ENCODE data around the gene SAP30BP. TPM values are rescaled to one million over a fixed set of nuclear protein-coding genes. Genes with fewer than 3 reads are reported as not detected.

The SAP30BP gene
- total and polyA plus RNA-seq, 2 of the 8 experiments (the other 6 are each of a cell fraction or from before 2014, with no cell fraction given) = 63.3 to 79.9 TPM

DNA sequence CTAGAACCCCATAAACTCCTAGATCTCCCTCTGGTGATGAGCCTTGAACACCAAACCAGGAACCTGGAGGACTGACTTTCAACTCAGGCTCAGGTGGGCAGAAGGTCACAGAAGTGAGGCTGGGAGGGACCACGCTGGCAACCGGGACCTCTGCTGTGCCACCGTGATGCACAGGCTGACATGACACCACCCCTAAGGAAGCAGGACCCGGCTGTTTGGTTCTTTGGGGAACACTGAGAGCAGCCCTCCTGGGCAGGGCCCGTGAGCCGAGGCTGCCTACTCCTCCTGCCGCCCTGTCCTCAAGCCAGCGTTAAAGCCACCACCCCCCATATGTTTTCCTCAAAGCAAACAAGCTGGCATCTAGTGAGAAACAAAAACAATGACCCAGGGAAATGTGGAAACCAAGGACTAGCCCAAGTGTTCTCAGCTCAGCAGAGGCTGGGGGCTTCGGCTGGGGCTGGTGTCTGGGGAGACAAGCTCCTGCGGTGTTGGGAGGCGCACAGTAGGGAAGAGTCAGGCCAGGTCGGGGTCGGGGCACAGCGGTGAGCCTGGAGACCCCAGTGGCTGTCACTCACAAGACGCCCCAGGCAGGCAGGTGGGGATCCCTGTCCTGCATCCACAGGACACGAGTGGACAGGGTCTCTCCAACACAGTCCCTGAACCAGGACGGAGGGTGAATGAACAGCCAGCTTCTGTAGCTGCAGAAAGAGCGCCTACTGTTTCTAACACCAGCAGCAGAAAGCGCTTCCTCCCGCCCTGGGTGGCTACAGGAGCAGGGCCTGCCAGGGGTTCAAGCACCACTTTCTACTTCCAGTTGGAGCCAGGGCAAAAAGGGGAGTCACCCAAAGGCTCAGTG lies 32.2 kb upstream of the SAP30BP start:
- Histone ChIP-seq H3K4ac (replicated peaks; ENCODE audit: insufficient read length, low read depth, low read length) (no peak overlapping the region), H3K23me2 (ENCODE audit: low read depth, low read length) (no peaks in the 10 kb centered on the region), H3K4me3 (ENCODE audit: extremely low read depth in 1 of 4, insufficient read depth in 2 of 4, low read depth in 3 of 4, low read length in 4 of 4) (no peak overlapping the region), H4K20me1 (replicated peaks in 1 of 2; ENCODE audit: control insufficient read depth in 1 of 2, insufficient read depth in 2 of 2, low read length in 2 of 2) (peaks cover 5 to 20% of the 10 kb centered on the region in 2 experiments), H3K27me3 (replicated peaks in 1 of 4; ENCODE audit: control insufficient read depth in 3 of 4, extremely low read depth in 1 of 4, insufficient read depth in 3 of 4, low read length in 3 of 4) (no peaks in the 10 kb centered on the region), H4K5ac (ENCODE audit: insufficient read length, low read depth, low read length) (no peak overlapping the region), H3K18ac (ENCODE audit: extremely low read depth, low read length) (no peak overlapping the region), H4K91ac (replicated peaks; ENCODE audit: insufficient read length, low read length) (no peak overlapping the region), H3K14ac (ENCODE audit: insufficient read length) (no peak overlapping the region), H2AFZ (ENCODE audit: low read length) (no peak overlapping the region), H3K79me2 (ENCODE audit: control insufficient read depth in 1 of 2, insufficient read depth in 2 of 2, low read length in 2 of 2) (no peaks in the 10 kb centered on the region), H3K4me1 (replicated peaks in 1 of 4; ENCODE audit: control insufficient read depth in 3 of 4, insufficient read depth in 4 of 4, low read length in 3 of 4) (peaks cover 0 to 16% (median 11%) of the 10 kb centered on the region in 4 experiments; a peak in 5 of 7 replicates), H2BK5ac (ENCODE audit: low read depth, low read length) (no peak overlapping the region), H3K9ac (replicated peaks in 1 of 4; ENCODE audit: extremely low read depth in 1 of 4, low read depth in 3 of 4, low read length in 3 of 4) (no peak overlapping the region), H3K56ac (replicated peaks; ENCODE audit: insufficient read length, low read depth, low read length) (no peak overlapping the region), H3K27ac (ENCODE audit: low read depth, low read length) (no peak overlapping the region), H2AK5ac (ENCODE audit: low read depth, low read length) (no peak overlapping the region), H2BK15ac (ENCODE audit: low read length) (no peak overlapping the region), H2BK12ac (ENCODE audit: low read depth, low read length) (no peak overlapping the region), H3K36me3 (ENCODE audit: control insufficient read depth in 2 of 4, insufficient read depth in 4 of 4, low read length in 3 of 4) (peaks cover 0 to 3% (median under 1%) of the 10 kb centered on the region in 4 experiments; a peak in 2 of 8 replicates), H3K23ac (ENCODE audit: insufficient read length) (no peak overlapping the region), H2BK120ac (replicated peaks; ENCODE audit: low read depth, low read length) (no peak overlapping the region), H3K79me1 (ENCODE audit: low read depth, low read length) (no peaks in the 10 kb centered on the region), H3K9me3 (ENCODE audit: insufficient read depth in 2 of 2, low read depth in 1 of 2, low read length in 1 of 2) (no peaks in the 10 kb centered on the region), H3K4me2 (ENCODE audit: insufficient read depth in 1 of 2, low read depth in 2 of 2, low read length in 2 of 2) (no peak overlapping the region; a peak in 1 of 4 replicates), H4K8ac (ENCODE audit: extremely low read depth, insufficient read depth, low read length) (no peak overlapping the region), H2BK20ac (ENCODE audit: low read length) (no peak overlapping the region)
- DNase-seq (ENCODE audit: low read depth in 1 of 2, low spot score in 2 of 2) = peak in 1 of 2 experiments; percentile 43
- no peak for FAIRE-seq
- CTCF ChIA-PET (ENCODE audit: partially characterized antibody) = interaction anchor here (0.8 to 59.2 kb wide), 15 partner anchors 9 to 395 kb away, joined by 3 to 2200 read pairs (median 8); partner anchors contain the start of genes RECQL5, SAP30BP and SMIM5
- 92% methylated on average over 20 of the region's 20 CpGs; no CpG with 5 or more reads in 1 of the 2 experiments for WGBS, 2 experiments (ENCODE audit: extremely low coverage in 1 of 2, insufficient coverage in 1 of 2, insufficient read length in 1 of 2, insufficient replicate concordance in 2 of 2, low coverage in 1 of 2, low lambda C conversion rate in 2 of 2, missing lambda C conversion rate in 1 of 2)
- POLR2A ChIA-PET (ENCODE audit: partially characterized antibody) = interaction anchor here (1.1 to 3.4 kb wide), 8 partner anchors 8 to 145 kb away, joined by 3 to 19 read pairs (median 5); a partner anchor contains a TSS
- no peak for TF ChIP-seq NANOG (IDR thresholded peaks at IDR 0.05; ENCODE audit: insufficient read depth, low read depth, low read length, poor library complexity, severe bottlenecking)
- no peak for TF ChIP-seq JUND (IDR thresholded peaks at IDR 0.05; ENCODE audit: low read length)
- TF ChIP-seq RNF2 (IDR thresholded peaks at IDR 0.05; ENCODE audit: borderline replicate concordance, low read depth, low read length, missing control alignments, poor library complexity, severe bottlenecking) = no peak
- no peak for TF ChIP-seq BRCA1 (IDR thresholded peaks at IDR 0.05; ENCODE audit: low read depth, low read length)
- no peak for TF ChIP-seq KDM4A (IDR thresholded peaks at IDR 0.05; ENCODE audit: low read depth, low read length, severe bottlenecking)
- TF ChIP-seq EGR1 (IDR thresholded peaks at IDR 0.05; ENCODE audit: borderline replicate concordance, low read depth, low read length) = no peak
- no peak for TF ChIP-seq FOSL1 (IDR thresholded peaks at IDR 0.05; ENCODE audit: insufficient read depth, low read depth, low read length)
- TF ChIP-seq TCF12 (IDR thresholded peaks at IDR 0.05; ENCODE audit: low read depth, low read length) = no peak
- no peak for TF ChIP-seq POLR2A (IDR thresholded peaks at IDR 0.05; ENCODE audit: control extremely low read depth in 1 of 2, low read depth in 2 of 2, low read length in 2 of 2)
- no peak for TF ChIP-seq RBBP5 (IDR thresholded peaks at IDR 0.05; ENCODE audit: borderline replicate concordance, low read depth, low read length)
- TF ChIP-seq SRF (IDR thresholded peaks at IDR 0.05; ENCODE audit: low read depth, low read length) = no peak
- TF ChIP-seq EZH2 (IDR thresholded peaks at IDR 0.05; ENCODE audit: low read depth, low read length, severe bottlenecking) = no peak

All from H1 (cell line).